ENCODE data around the gene FYB1.

The FYB1 gene, protein sequence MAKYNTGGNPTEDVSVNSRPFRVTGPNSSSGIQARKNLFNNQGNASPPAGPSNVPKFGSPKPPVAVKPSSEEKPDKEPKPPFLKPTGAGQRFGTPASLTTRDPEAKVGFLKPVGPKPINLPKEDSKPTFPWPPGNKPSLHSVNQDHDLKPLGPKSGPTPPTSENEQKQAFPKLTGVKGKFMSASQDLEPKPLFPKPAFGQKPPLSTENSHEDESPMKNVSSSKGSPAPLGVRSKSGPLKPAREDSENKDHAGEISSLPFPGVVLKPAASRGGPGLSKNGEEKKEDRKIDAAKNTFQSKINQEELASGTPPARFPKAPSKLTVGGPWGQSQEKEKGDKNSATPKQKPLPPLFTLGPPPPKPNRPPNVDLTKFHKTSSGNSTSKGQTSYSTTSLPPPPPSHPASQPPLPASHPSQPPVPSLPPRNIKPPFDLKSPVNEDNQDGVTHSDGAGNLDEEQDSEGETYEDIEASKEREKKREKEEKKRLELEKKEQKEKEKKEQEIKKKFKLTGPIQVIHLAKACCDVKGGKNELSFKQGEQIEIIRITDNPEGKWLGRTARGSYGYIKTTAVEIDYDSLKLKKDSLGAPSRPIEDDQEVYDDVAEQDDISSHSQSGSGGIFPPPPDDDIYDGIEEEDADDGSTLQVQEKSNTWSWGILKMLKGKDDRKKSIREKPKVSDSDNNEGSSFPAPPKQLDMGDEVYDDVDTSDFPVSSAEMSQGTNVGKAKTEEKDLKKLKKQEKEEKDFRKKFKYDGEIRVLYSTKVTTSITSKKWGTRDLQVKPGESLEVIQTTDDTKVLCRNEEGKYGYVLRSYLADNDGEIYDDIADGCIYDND

DNA sequence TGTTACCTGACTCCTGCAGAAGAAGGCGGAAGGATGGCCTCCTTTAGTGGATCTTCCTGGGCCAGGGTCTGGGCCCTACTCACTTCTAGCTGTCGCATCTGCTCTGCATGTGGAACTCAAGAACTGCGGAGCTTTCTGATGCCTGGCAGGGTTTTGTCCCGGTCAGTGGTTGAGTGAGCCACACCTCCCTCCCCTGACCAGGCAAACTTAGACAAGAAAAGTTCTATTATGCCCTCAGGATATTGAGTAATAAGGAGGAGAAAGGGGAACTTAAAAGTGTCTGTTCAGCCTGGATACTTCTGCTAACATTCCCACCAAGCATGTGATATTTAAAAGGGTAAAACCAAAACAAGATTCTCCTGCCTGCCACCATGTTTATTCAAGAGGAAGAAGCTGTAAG, at the start of gene FYB1:
TSS of gene FYB1 (minus strand) at position 127 of the 400 bp plus-strand sequence. CDS start 16,603 bp downstream, outside the sequence.
- DNase-seq (ENCODE audit: low read depth) = no peak
- H3K4me3 ChIP-seq (ENCODE audit: low read depth, low read length) = no peak within 1 kb of the TSS
- TF ChIP-seq, protein P1, sequence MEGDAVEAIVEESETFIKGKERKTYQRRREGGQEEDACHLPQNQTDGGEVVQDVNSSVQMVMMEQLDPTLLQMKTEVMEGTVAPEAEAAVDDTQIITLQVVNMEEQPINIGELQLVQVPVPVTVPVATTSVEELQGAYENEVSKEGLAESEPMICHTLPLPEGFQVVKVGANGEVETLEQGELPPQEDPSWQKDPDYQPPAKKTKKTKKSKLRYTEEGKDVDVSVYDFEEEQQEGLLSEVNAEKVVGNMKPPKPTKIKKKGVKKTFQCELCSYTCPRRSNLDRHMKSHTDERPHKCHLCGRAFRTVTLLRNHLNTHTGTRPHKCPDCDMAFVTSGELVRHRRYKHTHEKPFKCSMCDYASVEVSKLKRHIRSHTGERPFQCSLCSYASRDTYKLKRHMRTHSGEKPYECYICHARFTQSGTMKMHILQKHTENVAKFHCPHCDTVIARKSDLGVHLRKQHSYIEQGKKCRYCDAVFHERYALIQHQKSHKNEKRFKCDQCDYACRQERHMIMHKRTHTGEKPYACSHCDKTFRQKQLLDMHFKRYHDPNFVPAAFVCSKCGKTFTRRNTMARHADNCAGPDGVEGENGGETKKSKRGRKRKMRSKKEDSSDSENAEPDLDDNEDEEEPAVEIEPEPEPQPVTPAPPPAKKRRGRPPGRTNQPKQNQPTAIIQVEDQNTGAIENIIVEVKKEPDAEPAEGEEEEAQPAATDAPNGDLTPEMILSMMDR (IDR thresholded peaks at IDR 0.05; ENCODE audit: low read depth, low read length, missing control alignments) = no peak
- in situ Hi-C loops (cut with HindIII; ENCODE audit: low sequenced_read_pairs) = no loop called here

DNA sequence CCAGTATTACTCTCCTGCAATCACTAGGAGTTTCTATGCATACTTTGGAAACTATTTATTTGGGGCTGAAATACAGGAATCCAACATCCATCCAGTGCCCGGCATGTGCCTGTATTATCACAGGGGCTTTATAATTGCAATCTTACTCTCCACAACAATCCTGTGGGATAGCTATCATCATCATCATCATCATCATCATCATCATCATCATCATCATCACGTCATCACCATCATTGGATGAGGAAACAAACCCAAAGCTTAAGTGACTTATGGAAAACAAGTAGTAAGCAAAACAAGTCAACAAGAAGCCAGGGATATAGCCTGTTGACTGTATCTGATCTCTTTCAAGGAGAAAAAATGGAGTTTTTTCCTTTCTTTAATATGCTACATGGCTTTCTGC, 47.8 kb upstream of the FYB1 start:
- no peak for DNase-seq (ENCODE audit: low read depth)
- no peak overlapping the region for H3K4me3 ChIP-seq (ENCODE audit: low read depth, low read length)
- TF ChIP-seq, protein P1 (IDR thresholded peaks at IDR 0.05; ENCODE audit: low read depth, low read length, missing control alignments) = no peak
- in situ Hi-C loops (cut with HindIII; ENCODE audit: low sequenced_read_pairs) = no loop called here

DNA sequence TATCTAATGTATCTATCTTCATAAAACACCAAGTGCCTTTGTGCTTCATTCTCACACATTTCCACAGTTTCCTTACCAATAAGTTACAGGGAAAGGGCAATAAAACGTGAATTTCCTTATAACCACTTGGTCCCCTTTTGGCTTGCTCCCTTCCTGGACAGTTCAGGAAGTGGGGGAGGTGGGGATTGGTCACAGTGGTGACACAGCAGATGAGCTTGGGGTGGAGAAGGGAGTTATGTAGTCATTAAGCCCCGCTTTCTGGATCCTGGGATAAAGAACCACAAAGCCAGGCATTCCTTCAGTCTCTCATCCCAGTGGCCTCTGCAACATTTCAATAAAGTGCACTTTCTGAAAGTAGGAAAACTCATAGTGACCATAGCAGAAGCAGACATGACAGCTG, 47.1 kb upstream of the FYB1 start:
- TF ChIP-seq, protein P1 (IDR thresholded peaks at IDR 0.05; ENCODE audit: low read depth, low read length, missing control alignments) = no peak
- in situ Hi-C loops (cut with HindIII; ENCODE audit: low sequenced_read_pairs) = no loop called here
- DNase-seq (ENCODE audit: low read depth) = no peak
- no peak overlapping the region for H3K4me3 ChIP-seq (ENCODE audit: low read depth, low read length)

DNA sequence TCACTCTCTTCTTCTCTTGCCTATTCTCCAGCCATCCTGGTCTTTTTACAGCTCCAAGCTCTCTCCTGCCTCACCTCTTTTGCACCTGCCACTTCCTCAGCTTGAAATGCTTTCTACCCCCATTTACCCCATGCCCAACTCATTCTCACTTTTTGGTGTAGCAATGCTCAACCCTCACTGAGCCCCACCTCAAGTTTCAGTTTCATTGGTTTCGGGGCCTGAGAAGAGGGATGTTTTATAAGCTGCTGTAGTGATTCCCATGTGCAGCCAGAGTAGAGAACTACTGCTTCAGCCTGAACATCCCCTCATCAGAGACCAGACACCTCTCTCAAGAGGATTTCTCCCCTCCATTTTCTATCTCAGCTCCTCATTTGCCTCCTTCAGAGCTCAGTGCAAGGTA, 45.2 kb upstream of the FYB1 start:
- in situ Hi-C loops (cut with HindIII; ENCODE audit: low sequenced_read_pairs) = no loop called here
- H3K4me3 ChIP-seq (ENCODE audit: low read depth, low read length) = no peak overlapping the region
- TF ChIP-seq, protein P1 (IDR thresholded peaks at IDR 0.05; ENCODE audit: low read depth, low read length, missing control alignments) = no peak
- no peak for DNase-seq (ENCODE audit: low read depth)

DNA sequence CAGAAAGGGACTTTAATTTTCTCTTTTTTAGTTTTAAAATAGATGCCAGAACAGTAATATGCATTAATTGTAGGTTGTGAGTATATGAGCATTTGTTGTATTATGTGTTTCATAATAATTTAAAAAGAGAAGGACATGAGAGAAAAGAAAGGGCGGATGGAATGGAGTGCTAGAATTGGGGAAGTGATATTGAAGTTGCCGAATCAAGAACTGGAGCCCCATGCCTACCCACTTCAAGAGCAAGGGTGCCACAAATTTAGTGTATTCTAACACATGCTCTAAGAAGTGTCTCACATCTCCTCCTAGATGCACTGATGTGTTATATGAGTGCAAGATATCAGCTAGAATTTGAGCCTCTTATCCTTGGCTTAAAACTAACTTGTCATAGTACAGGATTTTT, 43.6 kb upstream of the FYB1 start:
- in situ Hi-C loops (cut with HindIII; ENCODE audit: low sequenced_read_pairs) = no loop called here
- no peak overlapping the region for H3K4me3 ChIP-seq (ENCODE audit: low read depth, low read length)
- TF ChIP-seq, protein P1 (IDR thresholded peaks at IDR 0.05; ENCODE audit: low read depth, low read length, missing control alignments) = no peak
- DNase-seq (ENCODE audit: low read depth) = no peak

DNA sequence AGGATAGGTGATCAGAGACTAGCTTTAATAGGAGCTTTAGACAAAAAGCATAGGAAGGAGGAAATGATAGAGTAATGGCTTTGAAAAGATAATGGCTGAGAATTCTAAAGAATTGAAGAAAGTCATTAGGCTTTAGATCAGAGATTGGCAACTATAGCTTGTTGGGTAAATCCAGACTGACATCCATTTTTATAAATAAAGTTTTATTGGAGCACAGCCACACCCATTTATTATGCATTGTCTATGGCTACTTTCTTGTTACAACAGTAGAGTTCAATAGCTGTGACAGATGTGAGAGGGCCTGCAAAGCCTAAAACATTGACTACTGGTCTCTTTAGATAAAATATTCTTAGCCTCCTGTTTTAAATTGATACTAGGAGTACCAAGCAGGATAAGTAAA, 40.7 kb upstream of the FYB1 start:
- in situ Hi-C loops (cut with HindIII; ENCODE audit: low sequenced_read_pairs) = no loop called here
- DNase-seq (ENCODE audit: low read depth) = no peak
- TF ChIP-seq, protein P1 (IDR thresholded peaks at IDR 0.05; ENCODE audit: low read depth, low read length, missing control alignments) = no peak
- H3K4me3 ChIP-seq (ENCODE audit: low read depth, low read length) = no peak overlapping the region
